HG02610 (cell line): ENCODE results near the gene NEAT1.
A peak's percentile ranks its signal among the peaks of the same experiment; 100 is the strongest.

ENCODE experiments used
- ATAC-seq: cut with Tn5 transposase; IDR thresholded peaks from one replicate; pipeline ENCODE4 v1.9.1; 2021; ENCODE audit warnings: mild to moderate bottlenecking, moderate library complexity; ENCODE audit not compliant: unreplicated experiment

The NEAT1 gene

GRCh38 chr11:65421794-65422632, 585 bp upstream of the NEAT1 start:
- ATAC-seq: peak; percentile 11

- no peak for ATAC-seq
Measured at GRCh38 chr11:65423516-65424204, 1.1 kb downstream of the NEAT1 start.

GRCh38 chr11:65424205-65425104, 1.9 kb downstream of the NEAT1 start:
- no peak for ATAC-seq

- ATAC-seq: no peak
Measured at GRCh38 chr11:65425105-65425970, 2.7 kb downstream of the NEAT1 start.

- peak; percentile 29 for ATAC-seq
Measured at GRCh38 chr11:65425971-65426838, 3.6 kb downstream of the NEAT1 start.

GRCh38 chr11:65426839-65427690, 4.5 kb downstream of the NEAT1 start:
- no peak for ATAC-seq

GRCh38 chr11:65427691-65428577, 5.3 kb downstream of the NEAT1 start:
- ATAC-seq: no peak

GRCh38 chr11:65428578-65429067, 6.0 kb downstream of the NEAT1 start:
- no peak for ATAC-seq

GRCh38 chr11:65429068-65429681, 6.6 kb downstream of the NEAT1 start:
- ATAC-seq: no peak

- ATAC-seq: no peak
Measured at GRCh38 chr11:65429724-65430405, 7.3 kb downstream of the NEAT1 start.

GRCh38 chr11:65430406-65431217, 8.0 kb downstream of the NEAT1 start:
- no peak for ATAC-seq

- ATAC-seq: no peak
Measured at GRCh38 chr11:65431451-65432099, 9.0 kb downstream of the NEAT1 start.

GRCh38 chr11:65432100-65432650, 9.6 kb downstream of the NEAT1 start:
- ATAC-seq: no peak

- ATAC-seq: no peak
Measured at GRCh38 chr11:65432686-65433582, 10.3 kb downstream of the NEAT1 start.
